HFFc6 (cell line): ENCODE results near the gene C6orf89. TPM values are rescaled to one million over a fixed set of nuclear protein-coding genes. Genes with fewer than 3 reads are reported as not detected.

Experiments
- DNase-seq: peaks from one replicate; pipeline ENCODE4 v3.0.0-alpha.2; 2018
- H3K27ac Mint-ChIP-seq: 2 replicates; pipeline ENCODE4 v1.8.0; 2020; ENCODE audit warnings: mild to moderate bottlenecking, mixed read lengths
- H3K27me3 Mint-ChIP-seq: 2 replicates; pipeline ENCODE4 v1.8.0; 2021; ENCODE audit warnings: mild to moderate bottlenecking, moderate library complexity, mixed read lengths; ENCODE audit not compliant: insufficient read depth
- H3K36me3 Mint-ChIP-seq: 2 replicates; pipeline ENCODE4 v1.8.0; 2021; ENCODE audit warnings: low read depth, mixed read lengths
- H3K4me1 Mint-ChIP-seq: 2 replicates; pipeline ENCODE4 v1.8.0; 2020; ENCODE audit warnings: low read depth, mixed read lengths
- H3K4me3 Mint-ChIP-seq: 2 replicates; pipeline ENCODE4 v1.8.0; 2020; ENCODE audit warnings: mild to moderate bottlenecking, moderate library complexity, mixed read lengths
- H3K9me3 Mint-ChIP-seq: 2 replicates; pipeline ENCODE4 v1.8.0; 2020; ENCODE audit warnings: mild to moderate bottlenecking, mixed read lengths
- total RNA-seq, 6 experiments: library from RNA; stranded (reverse); fragmentation: NEBNext Ultra II Directional; extraction: Animal tissue kit (Norgen Biotek cat#: 25700); gene quantifications; 2 replicates in 1 of 6; 3 replicates in 5 of 6; pipeline ENCODE4 v1.2.3, GENCODE V29; 2021
- TF ChIP-seq, protein P1 (sequence below): fragments of 200-600 bp; sonication (generic); IDR thresholded peaks from 2 replicates; pipeline ENCODE4 v1.5.0; 2021; ENCODE audit warnings: antibody characterized with exemption, mild to moderate bottlenecking

Gene C6orf89
- total RNA-seq, 6 experiments from 2014 or later, result 71.3 to 89.2 (median 80.8) TPM

- Mint-ChIP-seq H3K4me1 (no peaks in the 10 kb centered on the region), H3K27me3 (no peaks in the 10 kb centered on the region; the same call in 1 of the 2 replicates), H3K27ac (peak overlapping the region; percentile 36; the same call in 1 of the 2 replicates), H3K9me3 (no peaks in the 10 kb centered on the region), H3K4me3 (no peak overlapping the region), H3K36me3 (peaks cover 32% of the 10 kb centered on the region)
- TF ChIP-seq, protein P1, sequence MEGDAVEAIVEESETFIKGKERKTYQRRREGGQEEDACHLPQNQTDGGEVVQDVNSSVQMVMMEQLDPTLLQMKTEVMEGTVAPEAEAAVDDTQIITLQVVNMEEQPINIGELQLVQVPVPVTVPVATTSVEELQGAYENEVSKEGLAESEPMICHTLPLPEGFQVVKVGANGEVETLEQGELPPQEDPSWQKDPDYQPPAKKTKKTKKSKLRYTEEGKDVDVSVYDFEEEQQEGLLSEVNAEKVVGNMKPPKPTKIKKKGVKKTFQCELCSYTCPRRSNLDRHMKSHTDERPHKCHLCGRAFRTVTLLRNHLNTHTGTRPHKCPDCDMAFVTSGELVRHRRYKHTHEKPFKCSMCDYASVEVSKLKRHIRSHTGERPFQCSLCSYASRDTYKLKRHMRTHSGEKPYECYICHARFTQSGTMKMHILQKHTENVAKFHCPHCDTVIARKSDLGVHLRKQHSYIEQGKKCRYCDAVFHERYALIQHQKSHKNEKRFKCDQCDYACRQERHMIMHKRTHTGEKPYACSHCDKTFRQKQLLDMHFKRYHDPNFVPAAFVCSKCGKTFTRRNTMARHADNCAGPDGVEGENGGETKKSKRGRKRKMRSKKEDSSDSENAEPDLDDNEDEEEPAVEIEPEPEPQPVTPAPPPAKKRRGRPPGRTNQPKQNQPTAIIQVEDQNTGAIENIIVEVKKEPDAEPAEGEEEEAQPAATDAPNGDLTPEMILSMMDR, result no peak
- no peak for DNase-seq
Measured at GRCh38 chr6:36969988-36970891, 84.5 kb downstream of the C6orf89 start.

DNA sequence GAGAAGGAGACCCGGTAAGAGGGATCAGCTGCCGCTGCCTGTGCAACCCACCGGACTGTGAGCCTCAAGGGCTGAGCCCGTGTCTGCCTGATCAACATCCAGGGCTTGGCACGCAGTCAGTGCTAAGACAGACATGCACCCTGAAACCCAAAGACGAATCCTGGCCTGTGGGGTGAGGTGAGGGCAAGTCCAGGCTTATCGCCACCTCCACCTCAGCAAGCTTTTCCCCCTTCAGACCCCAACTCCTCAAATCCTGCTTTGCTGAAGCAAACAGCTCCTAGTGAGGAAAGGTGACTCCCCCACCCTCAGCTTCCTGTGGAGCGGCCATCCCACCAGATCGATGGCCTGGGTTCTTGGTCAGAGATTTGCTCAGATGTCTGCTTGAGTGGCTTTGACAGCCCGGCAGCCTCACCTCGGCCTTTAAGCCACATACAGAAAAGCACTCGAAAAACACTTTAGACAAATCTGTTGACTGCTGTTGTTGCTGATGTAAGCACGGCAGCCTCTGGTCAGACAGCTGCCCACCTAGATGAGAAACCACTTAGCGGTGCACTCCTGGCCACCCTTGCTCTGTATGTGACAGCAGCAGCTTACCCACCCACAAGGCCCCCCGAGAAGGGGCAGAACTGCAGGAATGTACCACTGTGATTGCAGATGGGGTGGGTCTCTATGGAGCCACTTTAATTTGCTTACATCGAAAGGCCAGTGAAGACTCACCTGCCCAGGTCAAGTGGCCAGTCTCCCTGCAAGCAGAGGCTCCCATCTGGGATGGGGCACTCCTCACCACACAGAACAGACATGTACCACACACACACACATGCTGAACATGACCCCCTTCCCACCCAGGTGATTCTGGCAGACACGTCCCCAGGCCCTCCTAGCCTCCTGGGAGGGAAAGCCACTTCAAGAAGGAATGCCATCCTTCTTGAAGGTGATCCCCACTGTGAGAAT lies 85.4 kb downstream of the C6orf89 start:
- H3K36me3 Mint-ChIP-seq, result peaks cover 36% of the 10 kb centered on the region
- no peak overlapping the region for H3K4me3 Mint-ChIP-seq
- no peak overlapping the region; the same call in 1 of the 2 replicates for H3K27ac Mint-ChIP-seq
- H3K27me3 Mint-ChIP-seq, result no peaks in the 10 kb centered on the region; the same call in 1 of the 2 replicates
- TF ChIP-seq, protein P1, result no peak
- no peaks in the 10 kb centered on the region for H3K9me3 Mint-ChIP-seq
- H3K4me1 Mint-ChIP-seq, result no peaks in the 10 kb centered on the region
- DNase-seq, result no peak

GRCh38 chr6:36971921-36972673 lies 86.3 kb downstream of the C6orf89 start:
- no peak for DNase-seq
- H3K27ac Mint-ChIP-seq, result no peak overlapping the region
- H3K36me3 Mint-ChIP-seq, result peaks cover 44% of the 10 kb centered on the region
- no peaks in the 10 kb centered on the region; the same call in 1 of the 2 replicates for H3K27me3 Mint-ChIP-seq
- H3K4me3 Mint-ChIP-seq, result no peak overlapping the region
- no peaks in the 10 kb centered on the region for H3K4me1 Mint-ChIP-seq
- H3K9me3 Mint-ChIP-seq, result no peaks in the 10 kb centered on the region
- TF ChIP-seq, protein P1, result no peak

GRCh38 chr6:36973190-36973589 lies 87.4 kb downstream of the C6orf89 start:
- H3K4me1 Mint-ChIP-seq, result no peaks in the 10 kb centered on the region
- H3K9me3 Mint-ChIP-seq, result no peaks in the 10 kb centered on the region
- H3K27me3 Mint-ChIP-seq, result no peaks in the 10 kb centered on the region; the same call in 1 of the 2 replicates
- DNase-seq, result no peak
- TF ChIP-seq, protein P1, result no peak
- no peak overlapping the region for H3K27ac Mint-ChIP-seq
- peaks cover 46% of the 10 kb centered on the region for H3K36me3 Mint-ChIP-seq
- no peak overlapping the region for H3K4me3 Mint-ChIP-seq

- H3K4me1 Mint-ChIP-seq, result no peaks in the 10 kb centered on the region
- no peaks in the 10 kb centered on the region for H3K9me3 Mint-ChIP-seq
- no peak overlapping the region for H3K27ac Mint-ChIP-seq
- DNase-seq, result no peak
- TF ChIP-seq, protein P1, result no peak
- H3K27me3 Mint-ChIP-seq, result no peaks in the 10 kb centered on the region; the same call in 1 of the 2 replicates
- H3K36me3 Mint-ChIP-seq, result peaks cover 42% of the 10 kb centered on the region
- H3K4me3 Mint-ChIP-seq, result no peak overlapping the region
Measured at GRCh38 chr6:36973647-36974046, 87.9 kb downstream of the C6orf89 start.
